SHP77 (cell line): Measurements from ENCODE around the gene ZDHHC18.
A peak's percentile ranks its signal among the peaks of the same experiment; 100 is the strongest.

ENCODE experiments used
- DNase-seq, 2 experiments: peaks; one replicate each; lab custom pipeline; 2025; lab: John Stamatoyannopoulos, UW

The ZDHHC18 gene

DNA sequence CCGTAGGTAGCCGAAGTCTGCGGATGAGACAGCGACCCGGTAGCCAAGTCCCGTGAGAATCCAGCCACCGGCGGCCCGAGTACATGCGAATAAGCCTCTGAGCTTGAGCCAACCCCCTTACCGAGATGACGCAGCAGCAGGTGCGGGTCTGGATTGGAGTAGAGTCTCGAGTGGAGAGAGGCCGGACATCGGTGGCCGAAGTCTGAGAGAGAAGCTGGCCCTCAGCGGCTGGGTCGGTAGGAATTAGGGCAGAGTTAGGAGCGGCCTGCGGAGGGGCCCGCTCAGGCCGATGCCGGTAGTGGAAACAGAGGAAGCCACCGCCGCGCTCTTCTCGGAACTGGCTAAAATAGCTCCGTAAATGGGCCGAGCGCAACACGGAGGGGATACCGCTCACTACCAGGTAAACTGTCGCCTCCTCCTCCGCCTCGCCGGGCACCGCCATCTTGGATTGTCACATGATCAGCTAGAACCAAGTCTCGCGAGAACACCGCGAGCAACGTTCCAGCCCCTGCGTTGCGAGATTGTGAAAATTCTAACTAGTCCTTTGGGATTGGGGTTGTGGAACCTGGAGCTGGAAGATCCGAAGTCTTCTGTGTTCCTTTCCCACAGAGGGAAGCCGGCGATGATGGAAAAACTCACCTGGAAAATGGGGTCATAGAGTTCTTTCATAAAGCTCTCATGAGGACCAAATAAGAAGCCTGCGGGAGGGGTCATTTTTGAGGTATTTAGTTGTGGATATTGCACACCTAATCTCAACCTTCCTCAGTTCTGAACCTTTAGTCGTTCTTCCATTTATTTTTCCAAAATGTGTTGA, 73.7 kb downstream of the ZDHHC18 start, which contains the start of gene GPATCH3:
TSS of gene GPATCH3 (minus strand) at position 467 of the 814 bp plus-strand sequence. CDS start at position 442, 25 bp downstream.
- DNase-seq: peak; percentile 86 to 91

- no peak for DNase-seq
These were observed 74.5 kb downstream of the ZDHHC18 start for GRCh38 chr1:26900815-26901511.
